Measurements from ENCODE around the gene TCP11.
A peak's percentile ranks its signal among the peaks of the same experiment; 100 is the strongest.
"Not testable (repeated sequence)": the region's sequence is repeated elsewhere in the genome, so short reads cannot be mapped to it uniquely, and the experiment has no call there.

The TCP11 gene

DNA sequence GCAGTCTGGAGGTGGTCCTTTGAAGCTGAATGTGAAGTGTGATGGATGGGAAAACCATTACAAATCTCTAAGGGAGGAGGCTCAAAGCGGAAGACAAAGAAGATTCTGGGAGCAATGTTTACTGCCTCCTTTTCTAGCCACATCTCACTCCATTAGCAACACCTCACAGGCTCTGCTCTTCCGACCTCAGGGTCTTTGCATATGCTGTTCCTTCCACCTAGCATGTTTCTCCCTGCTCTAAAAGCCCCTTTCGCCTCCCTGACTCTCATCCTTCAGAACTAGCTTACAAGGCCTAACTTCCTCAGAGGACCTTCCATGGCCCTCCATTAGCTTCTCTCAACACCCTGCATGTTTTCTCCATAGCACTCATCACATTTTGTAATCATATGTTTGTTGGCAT is 4.6 kb upstream of the TCP11 start:
- H3K4me3 Mint-ChIP-seq = no peak overlapping the region
- H3K9me3 Mint-ChIP-seq = no peaks in the 10 kb centered on the region
- no peak overlapping the region for H3K27ac Mint-ChIP-seq
- DNase-seq = no peak
- H3K27me3 Mint-ChIP-seq = peaks cover 33% of the 10 kb centered on the region
- peaks cover 25% of the 10 kb centered on the region for H3K4me1 Mint-ChIP-seq (ENCODE audit: low read depth)
- H3K36me3 Mint-ChIP-seq (ENCODE audit: low read depth) = no peaks in the 10 kb centered on the region

DNA sequence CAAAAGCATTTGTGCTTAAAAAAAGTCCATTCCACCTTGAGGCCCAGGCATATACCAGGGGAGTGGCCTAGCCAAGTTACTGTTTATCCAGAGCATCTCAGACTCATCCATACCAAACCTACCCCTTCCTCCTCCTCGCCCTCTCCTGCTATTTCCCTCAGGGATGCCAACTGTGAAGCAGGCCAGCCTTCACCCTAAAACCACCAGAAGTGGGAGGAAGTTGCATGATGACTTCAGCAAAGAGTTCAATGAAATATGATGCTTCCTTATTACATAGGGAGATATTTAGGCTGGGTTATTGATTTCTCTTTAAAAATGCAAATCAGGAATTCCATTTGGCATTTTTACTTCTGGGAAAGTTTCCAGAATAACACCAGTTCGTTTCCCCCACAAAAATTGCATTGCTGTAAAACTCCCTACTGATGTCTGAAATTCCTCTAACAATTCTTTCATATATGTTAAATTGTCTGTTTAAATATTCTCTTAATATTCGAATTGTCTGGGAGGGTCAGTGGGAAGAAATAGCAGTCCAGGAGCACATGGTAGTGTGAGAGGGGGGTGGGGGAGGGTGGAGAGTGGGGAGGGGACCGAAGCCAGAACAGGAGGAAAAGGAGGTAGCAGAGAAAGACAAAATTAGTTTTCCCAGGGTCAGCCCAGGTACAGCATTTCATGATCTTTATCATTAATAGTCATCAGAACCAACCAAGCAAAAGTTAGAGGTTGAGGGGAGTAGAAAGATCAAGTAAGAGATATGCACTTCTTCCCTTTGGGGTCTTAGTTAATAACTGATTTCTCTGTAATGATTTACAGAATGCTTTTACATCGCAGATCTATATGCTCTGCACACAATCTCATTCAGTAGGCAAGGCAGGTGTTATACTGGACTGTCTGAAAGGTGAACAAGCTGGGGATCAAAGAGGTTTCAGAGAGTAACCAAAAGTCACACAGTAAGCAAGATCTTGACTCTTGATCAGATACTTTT is 1.7 kb upstream of the TCP11 start:
- no peaks in the 10 kb centered on the region for H3K9me3 Mint-ChIP-seq
- no peak overlapping the region for H3K27ac Mint-ChIP-seq
- no peaks in the 10 kb centered on the region for H3K36me3 Mint-ChIP-seq (ENCODE audit: low read depth)
- peaks cover 19% of the 10 kb centered on the region for H3K4me1 Mint-ChIP-seq (ENCODE audit: low read depth)
- peaks cover 28% of the 10 kb centered on the region for H3K27me3 Mint-ChIP-seq
- no peak overlapping the region for H3K4me3 Mint-ChIP-seq
- DNase-seq = no peak

DNA sequence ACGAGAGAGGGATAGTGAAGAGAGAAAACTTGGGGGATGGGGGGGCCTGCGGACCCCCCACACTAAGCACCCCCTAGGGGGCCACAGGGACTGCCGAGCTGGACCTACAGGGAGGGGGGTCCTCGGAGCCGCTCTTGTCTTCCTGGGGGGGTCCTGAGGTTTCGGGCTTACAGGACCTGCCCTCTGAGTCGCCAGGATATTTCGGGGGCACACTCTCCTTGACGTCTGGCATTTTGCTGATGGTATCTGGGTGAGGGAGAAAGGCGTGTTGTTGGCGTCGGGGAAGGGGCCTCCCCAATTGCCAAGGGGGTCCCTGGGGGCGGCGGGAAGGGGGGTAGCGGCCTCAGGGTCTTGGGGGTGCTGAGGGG is 516 bp downstream of the TCP11 start:
- Mint-ChIP-seq H3K4me3 (peak overlapping the region; percentile 28), H3K27ac (peak overlapping the region; percentile 35), H3K27me3 (peaks cover 24% of the 10 kb centered on the region), H3K9me3 (no peaks in the 10 kb centered on the region), H3K36me3 (ENCODE audit: low read depth) (no peaks in the 10 kb centered on the region), H3K4me1 (ENCODE audit: low read depth) (peaks cover 14% of the 10 kb centered on the region)
- DNase-seq = no peak

GRCh38 chr6:35139924-35140638 is 1.1 kb downstream of the TCP11 start:
- Mint-ChIP-seq H3K27me3 (peaks cover 24% of the 10 kb centered on the region), H3K36me3 (ENCODE audit: low read depth) (no peaks in the 10 kb centered on the region), H3K4me1 (ENCODE audit: low read depth) (peaks cover 14% of the 10 kb centered on the region), H3K9me3 (no peaks in the 10 kb centered on the region), H3K27ac (no peak overlapping the region), H3K4me3 (peak overlapping the region; percentile 28)
- DNase-seq = peak; percentile 51

DNA sequence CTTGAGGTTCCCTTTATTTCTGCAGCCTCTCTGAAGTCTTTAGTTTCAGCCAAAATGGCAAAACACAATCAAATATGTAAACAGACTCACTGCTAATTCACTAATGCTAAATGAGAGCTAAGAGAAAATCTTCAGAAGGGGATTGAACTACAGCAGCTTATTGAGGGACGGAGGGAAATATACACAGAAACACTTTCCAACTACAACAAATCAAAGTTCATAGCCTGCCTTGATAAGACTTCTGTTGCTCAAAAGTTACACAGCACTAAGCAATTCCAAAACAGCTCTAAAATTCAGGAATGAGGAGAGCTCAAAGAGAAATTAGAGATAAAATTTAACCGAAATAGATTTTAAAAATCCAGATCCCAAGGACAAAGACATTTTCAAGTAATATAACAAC is 1.7 kb downstream of the TCP11 start:
- no peak overlapping the region for H3K27ac Mint-ChIP-seq
- no peaks in the 10 kb centered on the region for H3K36me3 Mint-ChIP-seq (ENCODE audit: low read depth)
- peaks cover 24% of the 10 kb centered on the region for H3K27me3 Mint-ChIP-seq
- DNase-seq = no peak
- peaks cover 14% of the 10 kb centered on the region for H3K4me1 Mint-ChIP-seq (ENCODE audit: low read depth)
- no peaks in the 10 kb centered on the region for H3K9me3 Mint-ChIP-seq
- no peak overlapping the region for H3K4me3 Mint-ChIP-seq

DNA sequence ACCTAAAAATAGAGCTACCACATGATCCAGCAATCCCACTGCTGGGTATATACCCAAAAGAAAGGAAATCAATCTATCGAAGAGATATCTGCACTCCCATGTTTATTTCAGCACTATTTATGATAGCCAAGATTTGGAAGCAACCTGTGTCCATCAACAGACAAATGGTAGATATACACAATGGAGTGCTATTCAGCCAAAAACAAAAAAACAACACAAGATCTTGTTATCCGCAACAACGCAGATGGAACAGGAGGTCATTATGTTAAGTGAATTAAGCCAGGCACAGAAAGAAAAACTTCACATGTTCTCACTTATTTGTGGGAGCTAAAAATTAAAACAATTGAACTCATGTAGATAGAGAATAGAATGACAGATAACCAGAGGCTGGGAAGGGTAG is 2.9 kb downstream of the TCP11 start:
- H3K4me3 Mint-ChIP-seq; DNase-seq; H3K36me3 Mint-ChIP-seq (ENCODE audit: low read depth); H3K27ac Mint-ChIP-seq; H3K9me3 Mint-ChIP-seq: not testable (repeated sequence)
- Mint-ChIP-seq H3K27me3 (peaks cover 22% of the 10 kb centered on the region), H3K4me1 (ENCODE audit: low read depth) (peaks cover 14% of the 10 kb centered on the region)

DNA sequence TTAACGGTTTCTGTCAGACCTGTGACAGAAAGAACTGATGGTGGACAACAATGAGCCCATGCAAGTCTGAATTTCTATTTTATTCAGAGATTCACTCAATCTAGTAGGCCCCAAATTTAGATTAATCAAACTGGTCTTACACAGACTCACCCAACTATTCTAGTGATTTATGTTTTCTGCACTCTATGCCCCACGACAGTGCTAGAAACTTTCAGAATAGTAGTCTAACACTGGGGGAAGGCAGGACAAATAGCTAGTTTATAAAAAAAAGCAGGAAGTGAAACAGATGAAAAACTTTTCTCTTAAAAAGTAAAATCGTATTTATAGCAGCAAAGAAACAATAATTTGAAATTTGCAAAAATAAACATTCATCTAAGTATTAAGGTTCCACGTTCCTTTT is 5.0 kb downstream of the TCP11 start:
- DNase-seq = no peak
- Mint-ChIP-seq H3K9me3 (no peaks in the 10 kb centered on the region), H3K27ac (no peak overlapping the region), H3K27me3 (peaks cover 10% of the 10 kb centered on the region), H3K4me3 (no peak overlapping the region), H3K4me1 (ENCODE audit: low read depth) (peaks cover 10% of the 10 kb centered on the region), H3K36me3 (ENCODE audit: low read depth) (no peaks in the 10 kb centered on the region)

- no peaks in the 10 kb centered on the region for H3K4me1 Mint-ChIP-seq (ENCODE audit: low read depth)
- H3K4me3 Mint-ChIP-seq = no peak overlapping the region
- H3K36me3 Mint-ChIP-seq (ENCODE audit: low read depth) = no peaks in the 10 kb centered on the region
- no peak for DNase-seq
- H3K27me3 Mint-ChIP-seq = peaks cover 8% of the 10 kb centered on the region
- no peaks in the 10 kb centered on the region for H3K9me3 Mint-ChIP-seq
- H3K27ac Mint-ChIP-seq = no peak overlapping the region
These were observed 12.6 kb downstream of the TCP11 start for GRCh38 chr6:35128496-35128895.

DNA sequence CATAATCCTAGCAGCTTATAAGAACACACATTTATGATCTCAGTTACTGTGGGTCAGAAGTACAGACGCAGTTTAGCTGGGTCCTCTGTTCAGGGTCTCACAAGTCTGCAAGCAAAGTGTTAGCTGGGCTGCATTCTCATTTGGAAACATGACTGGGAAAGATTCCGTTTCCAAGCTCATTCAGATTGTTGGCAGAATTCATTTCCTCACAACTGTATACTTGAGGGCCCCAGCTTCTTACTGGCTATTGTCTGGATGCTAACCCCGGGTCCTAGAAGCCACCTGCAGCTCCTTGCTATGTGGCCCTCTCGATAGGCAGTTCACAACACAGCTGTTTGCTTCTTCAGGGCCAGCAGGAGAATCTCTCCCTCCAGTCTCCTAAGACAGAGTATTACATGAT is 13.1 kb downstream of the TCP11 start:
- H3K27me3 Mint-ChIP-seq = peaks cover 8% of the 10 kb centered on the region
- DNase-seq = no peak
- H3K27ac Mint-ChIP-seq = no peak overlapping the region
- H3K9me3 Mint-ChIP-seq = peaks cover 2% of the 10 kb centered on the region
- H3K36me3 Mint-ChIP-seq (ENCODE audit: low read depth) = no peaks in the 10 kb centered on the region
- no peaks in the 10 kb centered on the region for H3K4me1 Mint-ChIP-seq (ENCODE audit: low read depth)
- H3K4me3 Mint-ChIP-seq = no peak overlapping the region

DNA sequence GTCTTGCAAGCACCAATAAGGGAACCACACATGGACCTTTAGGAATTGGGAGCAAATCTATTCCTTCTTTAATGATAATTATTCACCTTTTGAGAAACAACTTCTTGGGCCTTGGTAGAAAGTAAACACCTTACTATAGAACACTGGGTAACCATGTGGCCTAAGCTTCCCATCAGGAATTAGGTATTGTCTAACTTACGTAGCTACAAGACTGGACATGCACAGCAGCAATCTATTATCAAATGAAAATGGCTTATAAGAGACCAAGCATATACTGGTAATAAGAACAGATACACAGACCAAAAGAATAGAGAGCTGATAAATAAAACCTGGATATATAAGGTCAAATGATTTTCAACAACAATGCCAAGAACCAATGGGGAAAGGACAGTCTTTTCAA is 16.8 kb downstream of the TCP11 start:
- H3K4me1 Mint-ChIP-seq (ENCODE audit: low read depth) = no peaks in the 10 kb centered on the region
- no peak overlapping the region for H3K4me3 Mint-ChIP-seq
- H3K27me3 Mint-ChIP-seq = peaks cover 8% of the 10 kb centered on the region
- no peaks in the 10 kb centered on the region for H3K36me3 Mint-ChIP-seq (ENCODE audit: low read depth)
- peaks cover 5% of the 10 kb centered on the region for H3K9me3 Mint-ChIP-seq
- no peak for DNase-seq
- H3K27ac Mint-ChIP-seq = no peak overlapping the region

DNA sequence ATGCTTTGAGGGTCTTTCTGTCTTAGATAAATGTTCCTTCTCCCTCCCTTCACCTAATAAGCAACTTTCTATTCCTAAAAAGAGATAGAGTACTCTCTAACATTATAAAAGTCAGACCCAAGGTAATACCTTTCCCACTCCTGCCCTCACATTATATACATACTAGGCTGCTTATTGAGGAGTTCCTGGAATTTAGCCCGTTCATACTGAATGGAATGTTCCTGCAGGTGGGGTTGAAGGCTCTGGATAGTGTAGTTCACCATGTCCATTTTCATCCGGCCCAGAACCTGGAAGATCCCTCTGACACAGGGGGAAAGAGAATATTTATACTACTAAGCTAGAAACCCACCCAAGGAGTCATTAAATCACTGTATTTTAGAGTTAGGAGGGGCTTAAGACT is 20.4 kb downstream of the TCP11 start:
- peaks cover 5% of the 10 kb centered on the region for H3K27me3 Mint-ChIP-seq
- peaks cover 5% of the 10 kb centered on the region for H3K9me3 Mint-ChIP-seq
- no peaks in the 10 kb centered on the region for H3K4me1 Mint-ChIP-seq (ENCODE audit: low read depth)
- no peak for DNase-seq
- H3K4me3 Mint-ChIP-seq = no peak overlapping the region
- H3K36me3 Mint-ChIP-seq (ENCODE audit: low read depth) = no peaks in the 10 kb centered on the region
- H3K27ac Mint-ChIP-seq = no peak overlapping the region

GRCh38 chr6:35108309-35108885 is 32.7 kb downstream of the TCP11 start:
- DNase-seq = no peak
- Mint-ChIP-seq H3K27ac (no peak overlapping the region), H3K9me3 (no peaks in the 10 kb centered on the region), H3K36me3 (ENCODE audit: low read depth) (no peaks in the 10 kb centered on the region), H3K4me3 (no peak overlapping the region), H3K27me3 (no peaks in the 10 kb centered on the region), H3K4me1 (ENCODE audit: low read depth) (peaks cover 6% of the 10 kb centered on the region)

GRCh38 chr6:35107761-35108160 is 33.4 kb downstream of the TCP11 start:
- not testable (repeated sequence) for H3K36me3 Mint-ChIP-seq (ENCODE audit: low read depth); H3K9me3 Mint-ChIP-seq; H3K4me1 Mint-ChIP-seq (ENCODE audit: low read depth); H3K27ac Mint-ChIP-seq; H3K27me3 Mint-ChIP-seq; DNase-seq; H3K4me3 Mint-ChIP-seq

DNA sequence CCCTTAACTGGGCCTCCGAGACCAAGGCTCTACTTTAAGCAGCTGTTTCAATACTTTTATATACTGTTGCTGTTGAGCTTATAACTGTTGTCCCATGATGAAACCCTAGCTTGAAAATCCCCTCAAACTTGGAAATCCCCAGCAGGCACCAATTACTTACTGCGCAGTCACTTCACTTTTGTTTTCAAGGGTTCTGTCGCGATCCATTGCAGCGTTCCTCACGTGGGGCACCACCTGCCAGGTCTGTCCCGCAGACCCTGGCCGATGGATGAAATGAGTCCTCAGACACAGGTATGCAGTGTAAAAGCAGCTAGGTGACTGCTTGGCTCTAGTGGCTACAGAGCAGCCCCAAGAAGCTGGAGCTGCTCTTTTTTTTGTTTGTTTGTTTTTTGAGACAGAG is 33.9 kb downstream of the TCP11 start:
- DNase-seq; H3K36me3 Mint-ChIP-seq (ENCODE audit: low read depth); H3K27ac Mint-ChIP-seq; H3K9me3 Mint-ChIP-seq; H3K27me3 Mint-ChIP-seq; H3K4me3 Mint-ChIP-seq; H3K4me1 Mint-ChIP-seq (ENCODE audit: low read depth): not testable (repeated sequence)

DNA sequence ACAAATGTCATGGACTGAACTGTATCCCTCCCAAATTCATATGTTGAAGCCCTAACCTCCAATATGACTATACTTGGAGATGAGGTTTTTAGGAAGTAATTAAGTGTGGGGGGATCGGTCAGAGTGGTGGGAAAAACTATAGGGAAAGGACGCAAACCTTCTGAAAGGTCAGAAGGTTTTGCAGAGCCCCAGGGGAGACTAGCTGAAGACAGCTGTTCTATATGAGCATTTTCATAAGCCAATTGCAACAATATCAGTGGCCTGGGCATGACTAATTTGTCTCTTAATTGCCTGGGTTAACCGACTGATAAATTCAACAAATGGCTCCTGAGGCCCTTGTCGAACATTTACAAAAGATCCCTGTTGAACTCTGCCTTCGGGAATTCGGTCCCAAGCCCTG is 35.1 kb downstream of the TCP11 start:
- H3K9me3 Mint-ChIP-seq; H3K27ac Mint-ChIP-seq; H3K4me3 Mint-ChIP-seq; H3K4me1 Mint-ChIP-seq (ENCODE audit: low read depth); H3K27me3 Mint-ChIP-seq; DNase-seq; H3K36me3 Mint-ChIP-seq (ENCODE audit: low read depth): not testable (repeated sequence)
